Measurements from ENCODE around the gene ADGRD1.

Gene ADGRD1

GRCh38 chr12:131134523-131135310 lies 181.0 kb downstream of the ADGRD1 start:
- no peak overlapping the region for H3K4me3 ChIP-seq (replicated peaks; ENCODE audit: low read depth, low read length)
- TF ChIP-seq CTCF (IDR thresholded peaks at IDR 0.05; ENCODE audit: low read length, missing control alignments) = no peak
- no peak for DNase-seq (ENCODE audit: low read depth)

- H3K4me3 ChIP-seq (replicated peaks; ENCODE audit: low read depth, low read length) = no peak overlapping the region
- TF ChIP-seq CTCF (IDR thresholded peaks at IDR 0.05; ENCODE audit: low read length, missing control alignments) = no peak
- DNase-seq (ENCODE audit: low read depth) = no peak
Observed at GRCh38 chr12:131135311-131135785, 181.6 kb downstream of the ADGRD1 start.

- no peak overlapping the region for H3K4me3 ChIP-seq (replicated peaks; ENCODE audit: low read depth, low read length)
- DNase-seq (ENCODE audit: low read depth) = no peak
- TF ChIP-seq CTCF (IDR thresholded peaks at IDR 0.05; ENCODE audit: low read length, missing control alignments) = no peak
Observed at GRCh38 chr12:131135786-131136538, 182.3 kb downstream of the ADGRD1 start.

DNA sequence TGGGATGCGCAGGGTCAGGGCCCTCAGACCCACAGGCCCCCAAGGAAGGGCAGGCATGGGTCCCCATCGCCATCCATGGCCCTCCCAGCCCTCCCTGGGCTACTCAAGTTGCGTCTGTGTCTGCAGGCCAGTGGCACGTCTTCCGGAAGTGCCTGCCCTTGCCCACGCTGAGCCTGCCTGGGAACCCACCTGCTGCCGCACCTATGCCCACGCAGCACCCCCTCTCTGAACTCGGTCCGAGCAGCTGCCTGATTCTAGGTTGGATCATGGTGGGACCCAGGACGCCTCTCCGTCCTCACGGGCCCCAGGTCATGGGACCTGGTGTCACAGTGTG lies 182.8 kb downstream of the ADGRD1 start:
- no peak for TF ChIP-seq CTCF (IDR thresholded peaks at IDR 0.05; ENCODE audit: low read length, missing control alignments)
- no peak overlapping the region for H3K4me3 ChIP-seq (replicated peaks; ENCODE audit: low read depth, low read length)
- no peak for DNase-seq (ENCODE audit: low read depth)

- H3K4me3 ChIP-seq (replicated peaks; ENCODE audit: low read depth, low read length) = no peak overlapping the region
- TF ChIP-seq CTCF (IDR thresholded peaks at IDR 0.05; ENCODE audit: low read length, missing control alignments) = no peak
- no peak for DNase-seq (ENCODE audit: low read depth)
Observed at GRCh38 chr12:131137009-131137835, 183.5 kb downstream of the ADGRD1 start.

GRCh38 chr12:131137836-131138637 lies 184.3 kb downstream of the ADGRD1 start:
- H3K4me3 ChIP-seq (replicated peaks; ENCODE audit: low read depth, low read length) = no peak overlapping the region
- TF ChIP-seq CTCF (IDR thresholded peaks at IDR 0.05; ENCODE audit: low read length, missing control alignments) = no peak
- no peak for DNase-seq (ENCODE audit: low read depth)

All from fibroblast of pulmonary artery (primary cell).